ENCODE data around the gene SMIM24. TPM values are rescaled to one million over a fixed set of nuclear protein-coding genes. Genes with fewer than 3 reads are reported as not detected.

The SMIM24 gene
- total RNA-seq, 1 donor from 2014 or later: not detected

DNA sequence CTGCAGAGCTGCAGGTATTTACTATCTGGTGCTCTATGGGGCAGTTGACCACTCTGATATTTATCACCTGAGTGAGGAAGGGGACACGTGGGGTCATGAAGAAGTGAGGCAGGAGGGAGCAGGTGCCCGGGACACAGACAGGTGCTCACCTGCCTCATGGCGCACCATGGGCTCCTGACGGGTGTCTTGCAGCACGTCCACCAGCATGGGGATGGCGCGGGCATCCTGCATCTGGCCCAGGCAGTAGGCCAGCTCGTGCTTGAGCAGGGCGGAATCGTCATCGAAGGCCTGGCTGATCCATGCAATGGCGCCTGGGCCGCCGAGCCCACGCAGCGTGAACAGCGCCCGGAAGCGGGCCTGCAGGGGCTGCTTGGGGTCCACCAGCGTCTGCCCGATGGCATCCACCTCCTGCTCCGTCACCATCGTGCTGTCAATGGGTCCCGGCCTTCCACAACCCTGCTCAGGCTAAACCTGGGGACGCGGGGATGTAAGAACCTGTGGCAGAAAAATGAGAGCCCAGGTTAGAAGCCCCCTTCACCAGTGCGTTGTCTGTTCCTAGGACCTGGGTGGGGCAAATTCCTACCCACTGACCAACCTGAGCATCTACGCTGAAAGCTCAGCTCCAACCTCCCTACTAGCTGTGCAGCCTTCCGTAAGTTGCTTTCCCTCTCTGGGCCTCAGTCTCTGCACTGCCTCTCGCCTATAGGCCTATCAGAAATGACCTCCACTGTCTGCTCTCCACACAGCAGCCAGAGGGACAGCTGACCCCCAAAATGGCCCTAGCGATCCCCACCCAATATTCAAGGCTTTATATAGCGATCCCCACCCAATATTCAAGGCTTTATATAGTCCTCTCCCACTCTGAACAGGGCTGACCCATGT lies 16.3 kb upstream of the SMIM24 start:
- H3K9me3 Mint-ChIP-seq (ENCODE audit: unreplicated experiment): no peaks in the 10 kb centered on the region
- H3K4me3 Mint-ChIP-seq (ENCODE audit: unreplicated experiment): no peak overlapping the region
- H3K27me3 Mint-ChIP-seq (ENCODE audit: unreplicated experiment): peaks cover 8% of the 10 kb centered on the region
- no peak for DNase-seq (ENCODE audit: low spot score)
- TF ChIP-seq, protein P1, sequence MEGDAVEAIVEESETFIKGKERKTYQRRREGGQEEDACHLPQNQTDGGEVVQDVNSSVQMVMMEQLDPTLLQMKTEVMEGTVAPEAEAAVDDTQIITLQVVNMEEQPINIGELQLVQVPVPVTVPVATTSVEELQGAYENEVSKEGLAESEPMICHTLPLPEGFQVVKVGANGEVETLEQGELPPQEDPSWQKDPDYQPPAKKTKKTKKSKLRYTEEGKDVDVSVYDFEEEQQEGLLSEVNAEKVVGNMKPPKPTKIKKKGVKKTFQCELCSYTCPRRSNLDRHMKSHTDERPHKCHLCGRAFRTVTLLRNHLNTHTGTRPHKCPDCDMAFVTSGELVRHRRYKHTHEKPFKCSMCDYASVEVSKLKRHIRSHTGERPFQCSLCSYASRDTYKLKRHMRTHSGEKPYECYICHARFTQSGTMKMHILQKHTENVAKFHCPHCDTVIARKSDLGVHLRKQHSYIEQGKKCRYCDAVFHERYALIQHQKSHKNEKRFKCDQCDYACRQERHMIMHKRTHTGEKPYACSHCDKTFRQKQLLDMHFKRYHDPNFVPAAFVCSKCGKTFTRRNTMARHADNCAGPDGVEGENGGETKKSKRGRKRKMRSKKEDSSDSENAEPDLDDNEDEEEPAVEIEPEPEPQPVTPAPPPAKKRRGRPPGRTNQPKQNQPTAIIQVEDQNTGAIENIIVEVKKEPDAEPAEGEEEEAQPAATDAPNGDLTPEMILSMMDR (IDR thresholded peaks at IDR 0.05; ENCODE audit: unreplicated experiment): no peak
- H3K36me3 Mint-ChIP-seq (ENCODE audit: low read depth, unreplicated experiment): peaks cover 14% of the 10 kb centered on the region
- no peak overlapping the region for H3K27ac Mint-ChIP-seq (ENCODE audit: unreplicated experiment)
- peaks cover 6% of the 10 kb centered on the region for H3K4me1 Mint-ChIP-seq (ENCODE audit: unreplicated experiment)

DNA sequence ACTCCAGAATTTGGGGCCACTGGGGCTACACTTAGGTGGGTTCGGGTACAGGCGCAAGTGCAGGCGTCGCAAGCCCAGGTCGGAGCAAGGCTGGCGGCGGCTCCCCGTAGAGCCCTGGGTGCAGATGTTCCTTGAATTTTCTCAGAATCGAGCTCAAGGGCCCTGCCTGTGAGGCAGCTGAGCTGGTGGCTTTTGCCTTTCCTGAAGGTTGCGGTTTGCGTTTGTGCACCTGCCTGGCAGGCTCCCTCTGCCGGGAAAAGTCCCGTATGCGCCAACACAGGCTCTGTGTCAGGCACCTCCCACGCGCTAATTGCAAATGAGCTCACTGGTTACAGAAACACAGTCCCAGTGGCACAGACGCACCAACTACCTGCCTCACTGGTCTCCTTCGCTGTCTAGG lies 14.2 kb upstream of the SMIM24 start:
- Mint-ChIP-seq H3K4me3 (ENCODE audit: unreplicated experiment) (no peak overlapping the region), H3K27ac (ENCODE audit: unreplicated experiment) (no peak overlapping the region), H3K4me1 (ENCODE audit: unreplicated experiment) (peaks cover 3% of the 10 kb centered on the region), H3K27me3 (ENCODE audit: unreplicated experiment) (peaks cover 8% of the 10 kb centered on the region), H3K9me3 (ENCODE audit: unreplicated experiment) (no peaks in the 10 kb centered on the region), H3K36me3 (ENCODE audit: low read depth, unreplicated experiment) (peaks cover 14% of the 10 kb centered on the region)
- TF ChIP-seq, protein P1 (IDR thresholded peaks at IDR 0.05; ENCODE audit: unreplicated experiment): no peak
- DNase-seq (ENCODE audit: low spot score): no peak

DNA sequence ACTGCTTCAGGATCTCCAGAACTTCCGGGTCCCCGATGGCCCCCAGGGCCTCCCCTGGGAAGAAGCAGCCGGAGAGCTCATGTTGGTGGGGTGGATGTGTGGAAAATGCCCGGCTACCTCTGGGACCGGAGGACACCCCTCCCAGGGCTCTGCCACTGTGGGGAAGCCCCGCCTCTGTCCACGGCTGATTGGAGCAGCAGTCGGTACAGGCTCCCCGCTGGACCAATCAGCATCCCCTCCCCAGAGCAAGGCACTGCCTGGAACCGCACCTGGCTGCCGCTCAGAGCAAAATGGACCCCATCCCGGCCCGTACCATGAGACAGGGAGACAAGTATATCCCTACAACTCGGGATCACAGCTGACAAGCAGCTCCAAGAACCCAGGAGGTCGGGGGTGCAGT lies 13.7 kb upstream of the SMIM24 start:
- Mint-ChIP-seq H3K27ac (ENCODE audit: unreplicated experiment) (no peak overlapping the region), H3K4me3 (ENCODE audit: unreplicated experiment) (no peak overlapping the region), H3K36me3 (ENCODE audit: low read depth, unreplicated experiment) (peaks cover 14% of the 10 kb centered on the region), H3K27me3 (ENCODE audit: unreplicated experiment) (peaks cover 8% of the 10 kb centered on the region), H3K9me3 (ENCODE audit: unreplicated experiment) (no peaks in the 10 kb centered on the region), H3K4me1 (ENCODE audit: unreplicated experiment) (peaks cover under 1% of the 10 kb centered on the region)
- DNase-seq (ENCODE audit: low spot score): peak; percentile 30
- TF ChIP-seq, protein P1 (IDR thresholded peaks at IDR 0.05; ENCODE audit: unreplicated experiment): no peak

DNA sequence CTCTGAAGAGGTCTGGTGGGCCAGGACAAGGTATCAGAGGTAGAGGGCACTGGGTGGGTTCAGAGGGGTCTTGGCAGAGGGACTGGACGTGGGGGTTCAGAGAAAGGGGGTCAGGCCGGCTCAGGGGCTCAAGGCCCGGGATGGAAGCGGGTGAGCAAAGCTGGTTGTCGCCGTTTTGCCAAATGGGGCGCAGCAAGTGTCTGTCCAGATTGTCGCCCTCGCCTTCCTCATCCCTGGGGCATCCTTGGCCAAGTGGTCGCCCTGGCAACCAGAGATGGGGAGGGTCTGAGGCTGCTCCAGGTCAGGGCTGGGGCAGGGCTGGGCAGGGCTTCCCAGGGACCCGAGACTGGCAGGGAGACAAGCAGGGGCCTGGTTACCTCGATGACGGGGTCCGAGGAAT lies 13.3 kb upstream of the SMIM24 start:
- Mint-ChIP-seq H3K27ac (ENCODE audit: unreplicated experiment) (no peak overlapping the region), H3K27me3 (ENCODE audit: unreplicated experiment) (peaks cover 8% of the 10 kb centered on the region), H3K4me3 (ENCODE audit: unreplicated experiment) (no peak overlapping the region), H3K9me3 (ENCODE audit: unreplicated experiment) (no peaks in the 10 kb centered on the region), H3K4me1 (ENCODE audit: unreplicated experiment) (no peaks in the 10 kb centered on the region), H3K36me3 (ENCODE audit: low read depth, unreplicated experiment) (peaks cover 14% of the 10 kb centered on the region)
- no peak for DNase-seq (ENCODE audit: low spot score)
- TF ChIP-seq, protein P1 (IDR thresholded peaks at IDR 0.05; ENCODE audit: unreplicated experiment): no peak

DNA sequence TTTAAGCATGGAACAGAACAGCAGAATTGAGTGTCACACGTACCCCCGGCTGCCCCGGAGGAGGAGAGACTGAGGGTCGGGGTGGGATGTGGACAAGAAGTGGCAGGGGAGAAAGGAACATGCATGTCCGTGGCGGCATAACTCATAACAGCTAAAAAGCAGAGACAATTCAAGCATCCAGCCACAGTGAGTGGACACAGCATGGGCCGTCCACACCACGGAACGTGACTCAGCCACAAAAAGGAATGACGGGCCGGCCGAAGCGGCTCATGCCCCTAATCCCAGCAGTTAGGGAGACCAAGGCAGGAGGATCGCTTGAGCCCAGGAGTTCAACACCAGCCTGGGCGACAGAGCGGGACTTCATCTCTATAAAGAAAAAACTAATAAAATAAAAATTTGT lies 12.6 kb upstream of the SMIM24 start:
- no peak overlapping the region for H3K27ac Mint-ChIP-seq (ENCODE audit: unreplicated experiment)

More for the DNA sequence above, 12.6 kb upstream of the SMIM24 start:
- peaks cover 8% of the 10 kb centered on the region for H3K27me3 Mint-ChIP-seq (ENCODE audit: unreplicated experiment)
- H3K4me1 Mint-ChIP-seq (ENCODE audit: unreplicated experiment): no peaks in the 10 kb centered on the region
- TF ChIP-seq, protein P1 (IDR thresholded peaks at IDR 0.05; ENCODE audit: unreplicated experiment): no peak
- no peak for DNase-seq (ENCODE audit: low spot score)
- H3K9me3 Mint-ChIP-seq (ENCODE audit: unreplicated experiment): no peaks in the 10 kb centered on the region
- peak overlapping the region; percentile 78 for H3K4me3 Mint-ChIP-seq (ENCODE audit: unreplicated experiment)
- peaks cover 12% of the 10 kb centered on the region for H3K36me3 Mint-ChIP-seq (ENCODE audit: low read depth, unreplicated experiment)

Measured in endothelial cell (in vitro differentiated cells).